ENCODE measurements around the gene PRAMEF13. TPM values are rescaled to one million over a fixed set of nuclear protein-coding genes. Genes with fewer than 3 reads are reported as not detected.
"Not testable (repeated sequence)": the region's sequence is repeated elsewhere in the genome, so short reads cannot be mapped to it uniquely, and the experiment has no call there.

Gene PRAMEF13
- total RNA-seq, result not detected
- polyA plus RNA-seq, result not detected

DNA sequence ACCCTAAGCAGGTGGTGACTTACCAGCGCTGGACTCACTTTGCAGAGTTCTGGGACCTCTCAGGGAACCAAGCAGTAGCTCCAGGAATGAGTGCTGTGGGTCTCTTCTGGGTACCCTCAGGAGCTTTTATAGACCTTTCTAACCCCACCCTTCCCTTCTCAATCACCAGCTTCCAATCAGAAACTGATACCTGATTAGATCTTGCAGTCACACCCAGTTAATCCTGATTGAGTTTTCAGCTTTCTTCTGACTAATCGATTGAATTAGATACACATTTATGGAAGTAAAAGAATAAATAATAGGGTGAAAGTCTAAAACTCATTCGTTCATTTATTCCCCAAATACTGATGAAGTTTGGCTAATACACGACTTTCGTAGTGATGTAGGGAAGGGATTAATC is at the start of gene PRAMEF13:
PRAMEF13 (minus strand) TSS at position 101 of the 400 bp plus-strand sequence. CDS start 1,820 bp downstream, outside the sequence.
- H3K4me1 Mint-ChIP-seq; H3K4me3 Mint-ChIP-seq; DNase-seq; H3K27me3 ChIP-seq (ENCODE audit: control insufficient read depth, insufficient read depth, low read length); H3K4me3 ChIP-seq (ENCODE audit: low read depth, low read length); H3K36me3 Mint-ChIP-seq; H3K4me1 ChIP-seq (ENCODE audit: control insufficient read depth, insufficient read depth, low read length, poor library complexity, severe bottlenecking); H3K9me3 Mint-ChIP-seq; H3K36me3 ChIP-seq (ENCODE audit: control insufficient read depth, insufficient read depth, low read length); H3K27ac ChIP-seq (ENCODE audit: insufficient read depth, low read length, poor library complexity, severe bottlenecking); H3K9me3 ChIP-seq (ENCODE audit: control insufficient read depth in 2 of 2, low read length in 2 of 2); H3K27ac Mint-ChIP-seq; H3K27me3 Mint-ChIP-seq; ATAC-seq (ENCODE audit: low read depth in 2 of 2): not testable (repeated sequence)

- not testable (repeated sequence) for H3K36me3 ChIP-seq (ENCODE audit: control insufficient read depth, insufficient read depth, low read length); H3K9me3 ChIP-seq (ENCODE audit: control insufficient read depth in 2 of 2, low read length in 2 of 2); H3K27ac ChIP-seq (ENCODE audit: insufficient read depth, low read length, poor library complexity, severe bottlenecking); H3K27ac Mint-ChIP-seq; H3K36me3 Mint-ChIP-seq; H3K4me3 ChIP-seq (ENCODE audit: low read depth, low read length); H3K4me1 Mint-ChIP-seq; H3K4me3 Mint-ChIP-seq; H3K4me1 ChIP-seq (ENCODE audit: control insufficient read depth, insufficient read depth, low read length, poor library complexity, severe bottlenecking); DNase-seq; H3K27me3 ChIP-seq (ENCODE audit: control insufficient read depth, insufficient read depth, low read length); H3K27me3 Mint-ChIP-seq; ATAC-seq (ENCODE audit: low read depth in 2 of 2); H3K9me3 Mint-ChIP-seq
Measured at GRCh38 chr1:13247122-13247521, 45.9 kb upstream of the PRAMEF13 start.

DNA sequence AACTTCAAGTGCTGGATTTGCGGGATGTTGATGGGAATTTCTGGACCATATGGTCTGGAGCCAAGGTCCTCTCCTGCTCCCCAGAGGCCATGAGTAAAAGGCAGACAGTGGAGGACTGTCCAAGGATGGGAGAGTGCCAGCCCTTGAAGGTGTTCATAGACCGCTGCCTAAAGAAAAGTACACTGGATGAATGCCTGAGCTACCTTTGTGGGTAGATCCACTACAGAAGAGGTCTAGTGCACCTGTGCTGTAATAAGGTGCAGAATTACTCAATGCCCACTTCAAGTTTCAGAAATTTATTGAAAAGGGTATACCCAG is 45.3 kb upstream of the PRAMEF13 start:
- ATAC-seq (ENCODE audit: low read depth in 2 of 2); H3K4me1 Mint-ChIP-seq; H3K4me3 ChIP-seq (ENCODE audit: low read depth, low read length); H3K4me3 Mint-ChIP-seq; H3K27ac Mint-ChIP-seq; H3K4me1 ChIP-seq (ENCODE audit: control insufficient read depth, insufficient read depth, low read length, poor library complexity, severe bottlenecking); DNase-seq; H3K27me3 Mint-ChIP-seq; H3K27me3 ChIP-seq (ENCODE audit: control insufficient read depth, insufficient read depth, low read length); H3K9me3 ChIP-seq (ENCODE audit: control insufficient read depth in 2 of 2, low read length in 2 of 2); H3K36me3 ChIP-seq (ENCODE audit: control insufficient read depth, insufficient read depth, low read length); H3K27ac ChIP-seq (ENCODE audit: insufficient read depth, low read length, poor library complexity, severe bottlenecking); H3K36me3 Mint-ChIP-seq; H3K9me3 Mint-ChIP-seq: not testable (repeated sequence)

DNA sequence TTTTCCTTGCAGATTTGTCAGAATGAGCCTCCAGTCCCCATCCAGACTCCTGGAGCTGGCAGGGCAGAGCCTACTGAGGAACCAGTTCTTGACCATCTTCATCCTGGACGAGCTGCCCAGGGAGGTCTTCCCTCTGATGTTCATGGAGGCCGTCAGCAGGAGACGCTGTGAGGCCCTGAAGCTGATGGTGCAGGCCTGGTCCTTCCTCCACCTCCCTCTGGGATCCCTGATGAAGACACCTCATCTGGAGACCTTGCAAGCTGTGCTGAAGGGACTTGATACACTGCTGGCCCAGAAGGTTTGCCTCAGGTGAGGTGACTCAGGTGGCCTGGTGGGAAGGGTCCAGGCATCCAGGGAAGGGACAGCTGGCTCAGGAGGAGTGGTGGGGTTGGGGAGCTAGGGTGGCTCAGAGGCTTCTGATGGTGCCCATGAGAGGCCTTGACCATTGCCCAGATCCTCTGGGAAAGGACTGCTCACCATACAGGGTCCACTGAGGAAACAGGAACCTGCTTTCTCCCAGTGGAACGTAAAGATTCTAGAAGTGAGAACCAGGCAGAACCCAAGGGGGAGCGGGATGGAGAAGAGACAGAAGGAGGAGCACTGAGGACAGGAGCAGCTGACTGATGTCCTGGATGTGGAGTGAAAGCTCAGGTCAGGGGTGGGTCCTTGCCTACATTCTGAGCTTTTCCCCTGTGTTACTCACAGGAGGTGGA is 44.8 kb upstream of the PRAMEF13 start:
- not testable (repeated sequence) for H3K27ac Mint-ChIP-seq; H3K4me1 ChIP-seq (ENCODE audit: control insufficient read depth, insufficient read depth, low read length, poor library complexity, severe bottlenecking); DNase-seq; H3K36me3 Mint-ChIP-seq; H3K4me3 ChIP-seq (ENCODE audit: low read depth, low read length); H3K27me3 ChIP-seq (ENCODE audit: control insufficient read depth, insufficient read depth, low read length); H3K9me3 Mint-ChIP-seq; H3K27me3 Mint-ChIP-seq; ATAC-seq (ENCODE audit: low read depth in 2 of 2); H3K4me1 Mint-ChIP-seq; H3K36me3 ChIP-seq (ENCODE audit: control insufficient read depth, insufficient read depth, low read length); H3K4me3 Mint-ChIP-seq; H3K27ac ChIP-seq (ENCODE audit: insufficient read depth, low read length, poor library complexity, severe bottlenecking); H3K9me3 ChIP-seq (ENCODE audit: control insufficient read depth in 2 of 2, low read length in 2 of 2)

GRCh38 chr1:13243536-13244263 is 42.5 kb upstream of the PRAMEF13 start:
- not testable (repeated sequence) for H3K36me3 Mint-ChIP-seq; ATAC-seq (ENCODE audit: low read depth in 2 of 2); H3K9me3 Mint-ChIP-seq

GRCh38 chr1:13239633-13240032 is 38.4 kb upstream of the PRAMEF13 start:
- H3K4me1 Mint-ChIP-seq; ATAC-seq (ENCODE audit: low read depth in 2 of 2); H3K4me3 Mint-ChIP-seq; H3K36me3 ChIP-seq (ENCODE audit: control insufficient read depth, insufficient read depth, low read length); H3K9me3 Mint-ChIP-seq; H3K27ac Mint-ChIP-seq; H3K4me1 ChIP-seq (ENCODE audit: control insufficient read depth, insufficient read depth, low read length, poor library complexity, severe bottlenecking); H3K9me3 ChIP-seq (ENCODE audit: control insufficient read depth in 2 of 2, low read length in 2 of 2); H3K27me3 Mint-ChIP-seq; H3K4me3 ChIP-seq (ENCODE audit: low read depth, low read length); H3K36me3 Mint-ChIP-seq; H3K27me3 ChIP-seq (ENCODE audit: control insufficient read depth, insufficient read depth, low read length); H3K27ac ChIP-seq (ENCODE audit: insufficient read depth, low read length, poor library complexity, severe bottlenecking); DNase-seq: not testable (repeated sequence)

More at GRCh38 chr1:13243536-13244263, 42.5 kb upstream of the PRAMEF13 start:
- H3K4me3 Mint-ChIP-seq; H3K4me3 ChIP-seq (ENCODE audit: low read depth, low read length); H3K27ac Mint-ChIP-seq; H3K4me1 ChIP-seq (ENCODE audit: control insufficient read depth, insufficient read depth, low read length, poor library complexity, severe bottlenecking); H3K27me3 Mint-ChIP-seq; H3K27me3 ChIP-seq (ENCODE audit: control insufficient read depth, insufficient read depth, low read length); DNase-seq; H3K9me3 ChIP-seq (ENCODE audit: control insufficient read depth in 2 of 2, low read length in 2 of 2); H3K4me1 Mint-ChIP-seq; H3K36me3 ChIP-seq (ENCODE audit: control insufficient read depth, insufficient read depth, low read length); H3K27ac ChIP-seq (ENCODE audit: insufficient read depth, low read length, poor library complexity, severe bottlenecking): not testable (repeated sequence)

DNA sequence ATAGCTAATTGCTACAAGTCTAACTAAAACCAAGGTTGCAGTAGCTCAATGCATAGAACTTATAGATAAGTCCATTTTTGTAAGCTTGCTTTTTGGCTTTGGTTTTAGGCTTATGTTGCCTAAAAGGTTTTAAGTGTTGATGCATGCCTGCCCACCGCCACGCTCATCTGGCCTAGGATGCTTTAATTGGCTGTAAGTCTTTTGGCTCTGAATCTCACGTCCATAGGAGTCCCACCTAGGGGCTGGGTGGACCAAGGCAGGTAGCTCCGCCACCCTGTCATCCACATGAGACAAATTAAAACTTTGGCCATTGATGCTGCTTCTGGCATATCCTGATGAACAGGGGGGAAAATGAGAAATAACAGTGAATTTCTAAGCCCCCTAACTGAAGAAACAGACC is 36.4 kb upstream of the PRAMEF13 start:
- H3K4me1 Mint-ChIP-seq; H3K27me3 ChIP-seq (ENCODE audit: control insufficient read depth, insufficient read depth, low read length); ATAC-seq (ENCODE audit: low read depth in 2 of 2); H3K36me3 ChIP-seq (ENCODE audit: control insufficient read depth, insufficient read depth, low read length); H3K36me3 Mint-ChIP-seq; H3K27ac ChIP-seq (ENCODE audit: insufficient read depth, low read length, poor library complexity, severe bottlenecking); DNase-seq; H3K9me3 ChIP-seq (ENCODE audit: control insufficient read depth in 2 of 2, low read length in 2 of 2); H3K27ac Mint-ChIP-seq; H3K4me3 Mint-ChIP-seq; H3K4me1 ChIP-seq (ENCODE audit: control insufficient read depth, insufficient read depth, low read length, poor library complexity, severe bottlenecking); H3K9me3 Mint-ChIP-seq; H3K4me3 ChIP-seq (ENCODE audit: low read depth, low read length): not testable (repeated sequence)
- H3K27me3 Mint-ChIP-seq, result peaks cover 13% of the 10 kb centered on the region

GRCh38 chr1:13234057-13234456 is 32.8 kb upstream of the PRAMEF13 start:
- ATAC-seq (ENCODE audit: low read depth in 2 of 2); H3K4me3 ChIP-seq (ENCODE audit: low read depth, low read length); H3K27ac Mint-ChIP-seq; H3K27me3 Mint-ChIP-seq; H3K36me3 Mint-ChIP-seq; H3K36me3 ChIP-seq (ENCODE audit: control insufficient read depth, insufficient read depth, low read length); H3K4me1 ChIP-seq (ENCODE audit: control insufficient read depth, insufficient read depth, low read length, poor library complexity, severe bottlenecking); H3K9me3 ChIP-seq (ENCODE audit: control insufficient read depth in 2 of 2, low read length in 2 of 2); H3K4me1 Mint-ChIP-seq; DNase-seq; H3K27ac ChIP-seq (ENCODE audit: insufficient read depth, low read length, poor library complexity, severe bottlenecking); H3K4me3 Mint-ChIP-seq; H3K9me3 Mint-ChIP-seq; H3K27me3 ChIP-seq (ENCODE audit: control insufficient read depth, insufficient read depth, low read length): not testable (repeated sequence)

Measured in CD4-positive, CD25-positive, alpha-beta regulatory T cell (primary cell).